CD4-positive, alpha-beta T cell treated with Interleukin-17A for 1 hour (primary cell): ENCODE measurements around the gene SH2D3A.
"Not testable (repeated sequence)": the region's sequence is repeated elsewhere in the genome, so short reads cannot be mapped to it uniquely, and the experiment has no call there.

Experiments
- DNase-seq: peaks from one replicate; pipeline ENCODE4 v3.0.0-alpha.2; 2020

The SH2D3A gene

GRCh38 chr19:6719540-6719861, 47.7 kb downstream of the SH2D3A start:
- DNase-seq, result no peak

GRCh38 chr19:6718741-6719539, 48.3 kb downstream of the SH2D3A start:
- peak; percentile 40 for DNase-seq

GRCh38 chr19:6718111-6718740, 49.0 kb downstream of the SH2D3A start:
- DNase-seq, result no peak

GRCh38 chr19:6717441-6717971, 49.7 kb downstream of the SH2D3A start:
- DNase-seq, result no peak

GRCh38 chr19:6717036-6717435, 50.2 kb downstream of the SH2D3A start:
- no peak for DNase-seq

GRCh38 chr19:6716610-6716970, 50.6 kb downstream of the SH2D3A start:
- DNase-seq, result no peak

- no peak for DNase-seq
Observed at GRCh38 chr19:6714749-6715555, 52.3 kb downstream of the SH2D3A start.

GRCh38 chr19:6713773-6714692, 53.2 kb downstream of the SH2D3A start:
- no peak for DNase-seq

- DNase-seq, result no peak
Observed at GRCh38 chr19:6712692-6713670, 54.3 kb downstream of the SH2D3A start.

- DNase-seq, result no peak
Observed at GRCh38 chr19:6712231-6712630, 55.0 kb downstream of the SH2D3A start.

GRCh38 chr19:6711605-6712004, 55.6 kb downstream of the SH2D3A start:
- DNase-seq, result no peak

GRCh38 chr19:6711078-6711361, 56.2 kb downstream of the SH2D3A start:
- no peak for DNase-seq

GRCh38 chr19:6710273-6711077, 56.8 kb downstream of the SH2D3A start:
- peak; percentile 20 for DNase-seq

GRCh38 chr19:6709549-6709948, 57.7 kb downstream of the SH2D3A start:
- no peak for DNase-seq

GRCh38 chr19:6708913-6709312, 58.3 kb downstream of the SH2D3A start:
- DNase-seq, result not testable (repeated sequence)

- no peak for DNase-seq
Observed at GRCh38 chr19:6708346-6708745, 58.9 kb downstream of the SH2D3A start.

GRCh38 chr19:6707658-6708018, 59.6 kb downstream of the SH2D3A start:
- no peak for DNase-seq

GRCh38 chr19:6707011-6707657, 60.1 kb downstream of the SH2D3A start:
- no peak for DNase-seq

GRCh38 chr19:6706633-6706958, 60.6 kb downstream of the SH2D3A start:
- no peak for DNase-seq

GRCh38 chr19:6705931-6706632, 61.2 kb downstream of the SH2D3A start:
- DNase-seq, result no peak
